HEK293 (cell line): ENCODE data around the gene TRMT112.
"Not testable (repeated sequence)": the region's sequence is repeated elsewhere in the genome, so short reads cannot be mapped to it uniquely, and the experiment has no call there.

Source experiments
- CTCF ChIA-PET: fragments of 350-600 bp; formaldehyde crosslinking; extraction: SDS; loops from one replicate; lab custom pipeline; 2021; ENCODE audit warnings: antibody characterized with exemption; lab: Yijun Ruan, JAX
- POLR2A ChIA-PET: fragments of 300-600 bp; formaldehyde crosslinking; extraction: SDS; loops from one replicate; lab custom pipeline; 2020; ENCODE audit warnings: antibody characterized with exemption, inconsistent platforms; lab: Yijun Ruan, JAX
- H3K27ac ChIP-seq: fragments of 200-500 bp; sonication (Bioruptor generic); 2 replicates; pipeline ENCODE4 v1.5.1; 2014; ENCODE audit warnings: low read depth, low read length, control low read depth, inconsistent platforms; ENCODE audit errors: extremely low read depth
- H3K36me3 ChIP-seq, 2 experiments: fragments of 200-500 bp in 1 of 2; sonication (Bioruptor generic) in 1 of 2; 1 replicate in 1 of 2; 2 replicates in 1 of 2; pipeline ENCODE4 v1.5.1; 2014 to 2017; ENCODE audit warnings: inconsistent platforms in 2 of 2, low read length in 2 of 2; ENCODE audit not compliant: control insufficient read depth in 2 of 2, insufficient read depth in 1 of 2
- H3K4me1 ChIP-seq: fragments of 200-500 bp; sonication (Bioruptor generic); 2 replicates; pipeline ENCODE4 v1.5.1; 2014; ENCODE audit warnings: mild to moderate bottlenecking, low read length, inconsistent platforms; ENCODE audit not compliant: control insufficient read depth, insufficient read depth
- H3K4me3 ChIP-seq: 2 replicates; pipeline ENCODE4 v1.5.1; 2011; ENCODE audit warnings: low read depth, mild to moderate bottlenecking, control low read depth, low read length, moderate library complexity
- H3K9me3 ChIP-seq: fragments of 200-500 bp; sonication (Bioruptor generic); 2 replicates; pipeline ENCODE4 v1.5.1; 2014; ENCODE audit warnings: low read depth, low read length, inconsistent platforms; ENCODE audit not compliant: control insufficient read depth, insufficient read depth
- GLIS1 ChIP-seq: fragments of 450-650 bp; formaldehyde crosslinking; IDR thresholded peaks from 2 replicates; pipeline ENCODE4 v1.5.1; 2016; ENCODE audit warnings: missing biosample characterization, missing genetic modification characterization
- PATZ1 ChIP-seq: fragments of 450-650 bp; formaldehyde crosslinking; IDR thresholded peaks from 2 replicates; pipeline ENCODE4 v1.5.1; 2016; ENCODE audit warnings: missing biosample characterization, missing genetic modification characterization
- SETDB1 ChIP-seq: IDR thresholded peaks from one replicate; pipeline ENCODE4 v1.6.1; 2017; ENCODE audit warnings: mild to moderate bottlenecking, low read length, moderate library complexity, mixed read lengths; ENCODE audit not compliant: insufficient read length
- ZBTB17 ChIP-seq: fragments of 450-650 bp; formaldehyde crosslinking; IDR thresholded peaks from 2 replicates; pipeline ENCODE4 v1.5.1; 2016; ENCODE audit warnings: missing biosample characterization, missing genetic modification characterization
- ZFP3 ChIP-seq: fragments of 450-650 bp; formaldehyde crosslinking; IDR thresholded peaks from 2 replicates; pipeline ENCODE4 v1.5.1; 2016; ENCODE audit warnings: low read depth, missing biosample characterization, missing genetic modification characterization
- ZNF140 ChIP-seq: fragments of 450-650 bp; formaldehyde crosslinking; IDR thresholded peaks from 2 replicates; pipeline ENCODE4 v1.5.1; 2016; ENCODE audit warnings: missing biosample characterization, missing genetic modification characterization
- ZNF280D ChIP-seq: fragments of 450-650 bp; formaldehyde crosslinking; IDR thresholded peaks from 2 replicates; pipeline ENCODE4 v1.5.1; 2016; ENCODE audit warnings: missing biosample characterization, missing genetic modification characterization
- ZNF426 ChIP-seq: fragments of 450-650 bp; formaldehyde crosslinking; IDR thresholded peaks from 2 replicates; pipeline ENCODE4 v1.5.1; 2017; ENCODE audit warnings: missing biosample characterization, missing genetic modification characterization, mild to moderate bottlenecking, inconsistent platforms, moderate library complexity
- ZNF449 ChIP-seq: fragments of 450-650 bp; formaldehyde crosslinking; IDR thresholded peaks from 2 replicates; pipeline ENCODE4 v1.5.1; 2017; ENCODE audit warnings: missing biosample characterization, mild to moderate bottlenecking, missing genetic modification characterization, moderate library complexity
- ZNF544 ChIP-seq: fragments of 450-650 bp; formaldehyde crosslinking; IDR thresholded peaks from 2 replicates; pipeline ENCODE4 v1.5.0; 2017; ENCODE audit warnings: missing biosample characterization, missing genetic modification characterization
- ZNF580 ChIP-seq: fragments of 450-650 bp; formaldehyde crosslinking; IDR thresholded peaks from 2 replicates; pipeline ENCODE4 v1.5.1; 2016; ENCODE audit warnings: missing biosample characterization, missing genetic modification characterization
- ZNF639 ChIP-seq: fragments of 450-650 bp; formaldehyde crosslinking; IDR thresholded peaks from 2 replicates; pipeline ENCODE4 v1.5.1; 2016; ENCODE audit warnings: missing biosample characterization, missing genetic modification characterization
- ZNF677 ChIP-seq: fragments of 450-650 bp; IDR thresholded peaks from 2 replicates; pipeline ENCODE4 v1.5.0; 2018; ENCODE audit warnings: missing biosample characterization, mild to moderate bottlenecking, missing genetic modification characterization, moderate library complexity
- ZNF707 ChIP-seq: fragments of 450-650 bp; formaldehyde crosslinking; IDR thresholded peaks from 2 replicates; pipeline ENCODE4 v1.5.1; 2016; ENCODE audit warnings: missing biosample characterization, missing genetic modification characterization
- ZNF747 ChIP-seq: fragments of 450-650 bp; formaldehyde crosslinking; IDR thresholded peaks from 2 replicates; pipeline ENCODE4 v1.5.1; 2016; ENCODE audit warnings: missing biosample characterization, missing genetic modification characterization
- ZSCAN16 ChIP-seq: fragments of 450-650 bp; formaldehyde crosslinking; IDR thresholded peaks from 2 replicates; pipeline ENCODE4 v1.5.1; 2016; ENCODE audit warnings: missing biosample characterization, missing genetic modification characterization
- ZSCAN23 ChIP-seq: fragments of 450-650 bp; formaldehyde crosslinking; IDR thresholded peaks from 2 replicates; pipeline ENCODE4 v1.5.1; 2016; ENCODE audit warnings: missing biosample characterization, missing genetic modification characterization

Gene TRMT112

GRCh38 chr11:64327993-64328392 lies 10.6 kb upstream of the TRMT112 start (continued):
- TF ChIP-seq ZNF449 (tag by site-specific recombination) (no peak), ZNF280D (tag by site-specific recombination) (no peak), ZNF426 (no peak), ZNF747 (tag by site-specific recombination) (no peak), GLIS1 (tag by site-specific recombination) (no peak), ZNF639 (no peak)
- TF ChIP-seq, all 188 proteins: peak for 0

- ChIA-PET POLR2A (interaction anchor here (0.6 to 1.5 kb wide), 2 partner anchors 10 to 112 kb away, joined by 3 to 5 read pairs; partner anchors contain the start of genes PRDX5 and TRMT112), CTCF (interaction anchor here (0.7 to 1.2 kb wide), 2 partner anchors 10 to 151 kb away, joined by 3 read pairs; partner anchors contain the start of genes PRDX5 and TRMT112)
- Histone ChIP-seq H3K36me3 (peaks cover 0 to 11% of the 10 kb centered on the region in 2 experiments; a peak in 1 of 3 replicates), H3K27ac (no peak overlapping the region), H3K4me1 (no peaks in the 10 kb centered on the region), H3K9me3 (no peaks in the 10 kb centered on the region), H3K4me3 (no peak overlapping the region)
- TF ChIP-seq ZNF580 (tag by site-specific recombination): 0 out of 2 replicates have a peak, but pooled peaks have one; percentile 43
- no peak for TF ChIP-seq ZNF140
- no peak for TF ChIP-seq PATZ1
Observed at GRCh38 chr11:64327375-64327774, 10.0 kb upstream of the TRMT112 start.

- CTCF ChIA-PET: interaction anchor here (0.8 to 2.9 kb wide), 3 partner anchors 21 to 30 kb away, joined by 3 to 10 read pairs (median 5); no protein-coding TSS in a partner anchor
- Histone ChIP-seq H3K9me3 (no peaks in the 10 kb centered on the region), H3K4me3 (no peak overlapping the region), H3K4me1 (no peaks in the 10 kb centered on the region), H3K36me3 (peaks cover 0 to 34% of the 10 kb centered on the region in 2 experiments; a peak in 1 of 3 replicates), H3K27ac (no peak overlapping the region)
- POLR2A ChIA-PET: interaction anchor here (0.7 to 0.9 kb wide), 2 partner anchors 8 to 1440 kb away, joined by 3 to 6 read pairs; partner anchors contain the start of gene TRMT112
- TF ChIP-seq ZFP3 (no peak), ZSCAN23 (tag by site-specific recombination) (no peak), ZBTB17 (tag by site-specific recombination) (peak; percentile 35; the same call in 1 of the 2 replicates), ZNF426 (peak; percentile 14; the same call in 1 of the 2 replicates), ZNF677 (tag by site-specific recombination) (no peak), ZNF707 (tag by site-specific recombination) (no peak), ZSCAN16 (tag by site-specific recombination) (no peak), ZNF544 (tag by site-specific recombination) (no peak), SETDB1 (no peak)
Observed at GRCh38 chr11:64324692-64325469, 7.5 kb upstream of the TRMT112 start.

- ChIA-PET POLR2A (interaction anchor here (0.8 to 1.2 kb wide), 2 partner anchors 18 to 53 kb away, joined by 4 to 5 read pairs; no protein-coding TSS in a partner anchor), CTCF (interaction anchor here (0.6 to 2.9 kb wide), 4 partner anchors 13 to 31 kb away, joined by 5 to 10 read pairs (median 6); no protein-coding TSS in a partner anchor)
- not testable (repeated sequence) for H3K4me3 ChIP-seq, H3K9me3 ChIP-seq, H3K27ac ChIP-seq, H3K4me1 ChIP-seq
- H3K36me3 ChIP-seq: peaks cover 0 to 38% of the 10 kb centered on the region in 2 experiments; a peak in 1 of 3 replicates
Observed at GRCh38 chr11:64323984-64324383, 6.6 kb upstream of the TRMT112 start.
